Stimulated activated CD8-positive, alpha-beta memory T cell treated with anti-CD3 and anti-CD28 coated beads, Interleukin-12 subunit alpha, Interleukin-12 subunit beta, amount 100 ng/mL, for 24 hours (primary cell): ENCODE measurements around the gene OR2AJ1.

Source experiments
- DNase-seq: peaks from one replicate; pipeline ENCODE4 v3.0.0-alpha.2; 2020; ENCODE audit errors: extremely low read depth

The OR2AJ1 gene

GRCh38 chr1:247924868-247925267 is at the start of gene OR2AJ1:
TSS of gene OR2AJ1 (plus strand) at chr1:247924889. CDS start at chr1:247933769, 8,880 bp downstream.
- DNase-seq, result no peak

DNA sequence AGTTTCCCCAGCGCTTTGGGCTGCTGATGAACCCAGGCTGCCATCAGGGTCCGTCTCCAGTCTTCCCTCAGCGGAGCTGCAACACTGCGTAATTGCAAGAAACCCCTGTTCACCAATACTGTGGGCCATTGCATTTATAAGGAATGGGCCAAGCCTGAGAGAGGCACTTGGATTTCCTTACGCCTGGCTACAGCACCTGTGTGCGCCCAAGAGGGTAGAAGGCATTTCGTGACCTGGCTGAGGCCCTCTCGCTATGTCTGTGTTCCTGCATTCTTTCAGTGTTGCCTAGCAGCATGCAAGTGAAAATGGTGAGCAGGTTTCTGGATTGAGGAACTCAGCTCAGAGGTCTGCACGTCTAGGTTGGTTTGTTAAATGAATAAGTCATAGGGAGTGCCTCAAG is 41.3 kb upstream of the OR2AJ1 start:
- no peak for DNase-seq

DNA sequence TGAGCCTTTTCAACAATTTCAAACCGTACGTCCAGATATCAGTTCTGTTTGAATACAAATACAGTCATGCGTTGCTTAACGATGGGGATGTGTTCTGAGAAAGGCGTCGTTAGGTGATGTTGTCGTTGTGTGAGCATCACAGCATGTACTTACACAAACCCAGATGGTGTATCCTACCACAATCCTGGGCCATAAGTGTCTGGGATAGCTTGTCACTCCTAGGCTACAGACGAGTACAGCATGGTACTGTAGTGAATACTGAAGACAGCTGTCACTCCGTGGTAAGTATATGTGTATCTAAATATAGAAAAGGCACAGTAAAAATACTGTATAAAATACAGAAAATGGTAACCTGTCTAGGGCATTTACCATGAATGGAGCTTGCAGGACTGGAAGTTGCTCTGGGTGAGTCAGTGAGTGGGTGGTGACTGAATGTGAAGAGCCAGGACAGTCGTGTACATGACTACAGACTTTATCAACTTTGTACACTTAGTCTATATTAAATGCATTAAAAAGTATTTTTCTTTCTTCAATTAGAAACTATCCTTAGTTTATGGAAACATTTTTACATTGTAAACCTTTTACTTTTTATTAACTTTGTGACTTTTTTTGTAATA is 39.8 kb upstream of the OR2AJ1 start:
- no peak for DNase-seq

GRCh38 chr1:247895163-247895637 is 29.5 kb upstream of the OR2AJ1 start, which contains the start of gene OR2W3:
TSS of gene OR2W3 (plus strand) at chr1:247895587. CDS start at chr1:247895587, 0 bp downstream.
- no peak for DNase-seq

DNA sequence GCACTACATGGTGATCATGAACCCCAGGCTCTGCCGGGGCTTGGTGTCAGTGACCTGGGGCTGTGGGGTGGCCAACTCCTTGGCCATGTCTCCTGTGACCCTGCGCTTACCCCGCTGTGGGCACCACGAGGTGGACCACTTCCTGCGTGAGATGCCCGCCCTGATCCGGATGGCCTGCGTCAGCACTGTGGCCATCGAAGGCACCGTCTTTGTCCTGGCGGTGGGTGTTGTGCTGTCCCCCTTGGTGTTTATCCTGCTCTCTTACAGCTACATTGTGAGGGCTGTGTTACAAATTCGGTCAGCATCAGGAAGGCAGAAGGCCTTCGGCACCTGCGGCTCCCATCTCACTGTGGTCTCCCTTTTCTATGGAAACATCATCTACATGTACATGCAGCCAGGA is 28.7 kb upstream of the OR2AJ1 start:
- DNase-seq, result no peak

GRCh38 chr1:247904122-247904521 is 20.6 kb upstream of the OR2AJ1 start:
- DNase-seq, result no peak

DNA sequence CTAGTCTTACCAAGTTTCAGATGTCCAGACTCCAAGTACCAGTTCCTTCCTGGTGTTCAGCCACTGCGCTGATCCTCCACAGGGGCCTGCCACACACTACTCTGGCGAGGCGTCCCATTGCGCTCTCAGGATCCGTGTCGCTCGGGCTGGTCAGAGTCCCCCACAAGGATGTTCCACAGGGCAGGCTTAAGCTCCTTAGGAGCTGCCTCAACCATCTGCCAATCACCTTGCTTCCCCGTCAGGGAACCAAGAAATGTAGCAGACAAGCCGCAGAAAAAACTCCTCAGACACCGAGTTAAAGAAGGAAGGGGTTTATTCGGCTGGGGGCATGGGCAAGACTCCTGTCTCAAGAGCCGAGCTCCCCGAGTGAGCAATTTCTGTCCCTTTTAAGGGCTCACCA is 19.5 kb upstream of the OR2AJ1 start:
- DNase-seq, result no peak

GRCh38 chr1:247905910-247906503 is 18.7 kb upstream of the OR2AJ1 start:
- no peak for DNase-seq

DNA sequence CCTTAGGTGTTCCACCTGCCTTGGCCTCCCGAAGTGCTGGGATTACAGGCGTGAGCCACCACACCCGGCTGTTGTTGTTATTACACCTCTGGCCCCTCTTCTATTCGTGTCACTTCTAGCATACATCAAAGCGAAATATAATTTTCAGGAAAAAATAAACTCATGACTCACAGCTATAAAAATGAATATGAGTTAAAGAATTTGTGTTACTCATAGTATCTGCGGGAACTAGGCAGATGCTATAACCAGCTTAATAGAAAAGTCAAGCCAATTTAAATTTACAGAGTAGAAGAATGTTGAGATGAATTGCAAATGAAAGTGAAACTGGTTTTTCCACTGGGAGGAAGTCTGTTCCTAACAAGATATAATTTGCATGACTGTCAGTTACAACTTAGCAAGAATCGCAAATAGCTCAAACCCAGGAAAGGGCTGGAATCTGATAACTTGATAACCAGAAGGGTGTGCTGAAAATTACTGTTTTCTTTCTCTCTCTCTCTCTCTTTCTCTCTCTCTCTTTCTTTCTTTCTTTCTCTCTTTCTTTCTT is 18.1 kb upstream of the OR2AJ1 start:
- no peak for DNase-seq

- no peak for DNase-seq
Measured at GRCh38 chr1:247908766-247909165, 15.9 kb upstream of the OR2AJ1 start.

GRCh38 chr1:247913786-247914185 is 10.9 kb upstream of the OR2AJ1 start:
- DNase-seq, result no peak

DNA sequence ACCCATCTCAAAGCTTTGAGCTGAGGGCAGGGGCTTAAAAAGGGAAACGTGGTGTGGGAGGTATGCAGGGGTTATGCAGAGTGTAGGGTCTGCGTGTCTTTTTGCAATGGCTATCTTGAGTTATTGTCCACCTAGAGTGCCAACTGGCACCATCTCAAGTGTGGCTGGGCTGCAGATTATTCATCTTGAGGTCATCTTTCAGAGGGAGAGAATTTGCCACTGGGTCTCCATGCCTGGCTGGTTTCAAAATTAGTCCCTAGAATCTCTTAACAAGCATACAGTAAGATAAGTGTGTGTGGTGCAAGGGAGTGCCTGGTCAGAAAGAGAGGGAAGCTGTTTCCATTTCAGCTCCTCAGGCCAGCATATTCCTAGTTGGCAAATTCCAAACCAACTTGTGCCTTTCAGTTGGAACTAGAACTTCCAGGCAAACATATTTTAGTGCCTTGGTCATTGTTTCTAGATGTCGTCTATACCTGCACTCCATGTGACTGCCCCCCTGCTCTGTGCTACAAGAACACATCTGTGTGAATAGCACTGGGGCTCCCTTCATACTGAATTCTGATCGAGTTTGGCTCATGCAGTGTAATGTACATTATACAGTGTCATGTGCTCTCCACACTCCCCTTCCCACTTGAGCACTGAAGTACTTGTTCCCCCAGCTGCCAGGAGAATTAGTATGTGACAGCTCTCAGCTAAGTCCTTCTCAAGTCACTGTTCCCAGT is 9.6 kb upstream of the OR2AJ1 start:
- DNase-seq, result no peak

DNA sequence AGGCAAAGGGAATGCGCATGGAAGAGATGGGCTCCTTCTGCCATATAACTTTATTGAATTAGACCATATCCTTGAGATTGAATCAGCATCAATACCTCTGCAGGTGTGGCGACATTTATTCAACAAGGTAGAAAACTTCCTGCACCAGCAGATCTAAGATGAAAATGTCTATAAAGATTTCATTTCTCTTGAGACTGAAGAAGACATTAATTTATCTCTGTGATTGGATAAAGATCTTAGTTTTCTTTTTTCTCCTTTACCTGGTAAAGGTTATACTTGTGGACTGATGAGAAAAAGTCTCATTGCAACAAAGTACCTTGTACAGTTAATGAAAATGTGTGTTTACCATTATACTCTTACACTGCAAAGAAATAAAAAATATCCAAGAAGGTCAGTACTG is 4.7 kb upstream of the OR2AJ1 start, which contains the start of gene OR2T8:
Gene OR2T8 (plus strand): TSS at position 301 of the 400 bp plus-strand sequence. CDS start 766 bp downstream, outside the sequence.
- DNase-seq, result no peak

- DNase-seq, result no peak
Measured at GRCh38 chr1:247923941-247924340, 748 bp upstream of the OR2AJ1 start.

DNA sequence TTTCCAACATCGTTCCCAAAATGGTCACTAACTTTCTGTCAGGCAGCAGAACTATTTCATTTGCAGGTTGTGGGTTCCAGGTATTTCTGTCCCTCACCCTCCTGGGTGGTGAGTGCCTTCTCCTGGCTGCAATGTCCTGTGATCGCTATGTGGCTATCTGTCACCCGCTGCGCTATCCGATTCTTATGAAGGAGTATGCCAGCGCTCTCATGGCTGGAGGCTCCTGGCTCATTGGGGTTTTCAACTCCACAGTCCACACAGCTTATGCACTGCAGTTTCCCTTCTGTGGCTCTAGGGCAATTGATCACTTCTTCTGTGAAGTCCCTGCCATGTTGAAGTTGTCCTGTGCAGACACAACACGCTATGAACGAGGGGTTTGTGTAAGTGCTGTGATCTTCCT is 9.3 kb downstream of the OR2AJ1 start:
- DNase-seq, result no peak

GRCh38 chr1:247935781-247936180 is 11.1 kb downstream of the OR2AJ1 start:
- no peak for DNase-seq

GRCh38 chr1:247936415-247936814 is 11.7 kb downstream of the OR2AJ1 start:
- no peak for DNase-seq

- DNase-seq, result peak; percentile 80
Measured at GRCh38 chr1:247936965-247937734, 12.5 kb downstream of the OR2AJ1 start.

GRCh38 chr1:247942624-247943023 is 17.9 kb downstream of the OR2AJ1 start:
- no peak for DNase-seq

- no peak for DNase-seq
Measured at GRCh38 chr1:247948558-247948957, 23.9 kb downstream of the OR2AJ1 start, which contains the start of gene OR2L8. TSS of gene OR2L8 (plus strand) at chr1:247948858. CDS start at chr1:247948858, 0 bp downstream.

- no peak for DNase-seq
Measured at GRCh38 chr1:247953408-247953807, 28.7 kb downstream of the OR2AJ1 start.

DNA sequence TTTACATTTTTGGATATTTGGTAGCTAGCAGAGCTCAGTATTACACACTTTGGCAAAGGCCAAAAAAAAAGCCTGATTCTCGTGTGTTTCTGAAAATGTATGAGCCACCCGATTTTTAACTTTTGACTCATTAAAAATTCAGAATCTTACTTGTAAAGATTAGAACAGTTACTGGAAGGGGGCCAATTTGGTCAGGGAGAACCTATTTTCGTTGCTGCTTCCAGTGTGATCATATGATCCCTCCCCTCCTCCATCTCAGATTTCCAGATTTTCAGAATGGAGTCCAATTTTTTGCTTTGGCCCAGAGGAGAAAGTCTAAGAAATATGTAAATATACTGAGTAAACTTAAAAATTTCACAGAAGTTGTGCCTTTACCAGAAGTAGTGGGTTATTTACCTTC is 37.1 kb downstream of the OR2AJ1 start:
- no peak for DNase-seq
